CD4-positive, CD25-positive, alpha-beta regulatory T cell (primary cell): ENCODE results near the gene ZNF691. TPM values are rescaled to one million over a fixed set of nuclear protein-coding genes. Genes with fewer than 3 reads are reported as not detected.
"Not testable (repeated sequence)": the region's sequence is repeated elsewhere in the genome, so short reads cannot be mapped to it uniquely, and the experiment has no call there.

ENCODE experiments used
- ATAC-seq, 2 donors: fragments of 150-1000 bp; cut with Tn5 transposase; one replicate each; pipeline ENCODE4 v1.10.0; 2021; ENCODE audit warnings: low read depth in 2 of 2, moderate number of reproducible peaks in 2 of 2, moderate library complexity in 1 of 2
- DNase-seq, 3 donors: peaks; one replicate each; pipeline versions ENCODE4 v3.0.0 to v3.0.0-alpha.2; 2012 to 2022; ENCODE audit warnings: mixed read lengths in 1 of 3
- H3K27ac ChIP-seq: one replicate; pipeline ENCODE4 v1.7.0; 2013; ENCODE audit warnings: mild to moderate bottlenecking, low read length; ENCODE audit not compliant: insufficient read depth, poor library complexity, severe bottlenecking
- H3K27me3 ChIP-seq: one replicate; pipeline ENCODE4 v1.7.0; 2013; ENCODE audit warnings: low read length; ENCODE audit not compliant: control insufficient read depth, insufficient read depth
- H3K36me3 ChIP-seq: one replicate; pipeline ENCODE4 v1.7.0; 2013; ENCODE audit warnings: mild to moderate bottlenecking, low read length, moderate library complexity; ENCODE audit not compliant: control insufficient read depth, insufficient read depth
- H3K4me1 ChIP-seq: 2 replicates; pipeline ENCODE4 v1.7.0; 2013; ENCODE audit warnings: mild to moderate bottlenecking, low read length; ENCODE audit not compliant: insufficient read depth, control insufficient read depth, poor library complexity, severe bottlenecking
- H3K4me3 ChIP-seq: one replicate; pipeline ENCODE4 v1.7.0; 2013; ENCODE audit warnings: low read depth, mild to moderate bottlenecking, low read length, moderate library complexity
- H3K9me3 ChIP-seq, 2 experiments: 1 replicate in 1 of 2; 2 replicates in 1 of 2; pipeline ENCODE4 v1.7.0; 2013; ENCODE audit warnings: low read length in 2 of 2, mild to moderate bottlenecking in 1 of 2, moderate library complexity in 1 of 2; ENCODE audit not compliant: control insufficient read depth in 2 of 2
- H3K27ac Mint-ChIP-seq, 3 donors: one replicate each; pipeline ENCODE4 v1.8.0; 2020 to 2022; ENCODE audit warnings: mild to moderate bottlenecking in 3 of 3, mixed read lengths in 3 of 3, moderate library complexity in 2 of 3
- H3K27me3 Mint-ChIP-seq: one replicate; pipeline ENCODE4 v1.8.0; 2022; ENCODE audit warnings: mild to moderate bottlenecking, mixed read lengths
- H3K36me3 Mint-ChIP-seq: one replicate; pipeline ENCODE4 v1.8.0; 2020; ENCODE audit warnings: mixed read lengths
- H3K4me1 Mint-ChIP-seq, 4 donors: one replicate each; pipeline ENCODE4 v1.8.0; 2020 to 2022; ENCODE audit warnings: mixed read lengths in 4 of 4, mild to moderate bottlenecking in 1 of 4
- H3K4me3 Mint-ChIP-seq, 4 donors: one replicate each; pipeline ENCODE4 v1.8.0; 2020 to 2022; ENCODE audit warnings: mild to moderate bottlenecking in 4 of 4, mixed read lengths in 4 of 4, moderate library complexity in 3 of 4
- H3K9me3 Mint-ChIP-seq, 7 donors: one replicate each; pipeline ENCODE4 v1.8.0; 2020 to 2022; ENCODE audit warnings: mixed read lengths in 7 of 7, mild to moderate bottlenecking in 3 of 7, moderate library complexity in 2 of 7
- polyA plus RNA-seq, 4 donors: library from polyadenylated mRNA; unstranded; fragments of 300-500 nt; fragmentation: Illumina TruSeq; gene quantifications; one replicate each; pipeline ENCODE4 v1.2.3, GENCODE V29; 2021
- total RNA-seq: library from RNA; stranded (reverse); gene quantifications from one replicate; pipeline ENCODE4 v1.2.3, GENCODE V29; 2022

ZNF691 gene
- total and polyA plus RNA-seq, 5 donors from 2014 or later, result 5.3 to 13.7 (median 9.5) TPM

- no peaks in the 10 kb centered on the region for H3K27me3 ChIP-seq
- peaks cover 14% of the 10 kb centered on the region for H3K36me3 ChIP-seq
- no peak overlapping the region for H3K4me3 ChIP-seq
- H3K9me3 Mint-ChIP-seq, result peaks cover 0 to 4% (median 0%) of the 10 kb centered on the region in 7 donors
- ATAC-seq (no peak), DNase-seq (no peak)
- H3K36me3 Mint-ChIP-seq, result peaks cover 26% of the 10 kb centered on the region
- H3K27ac Mint-ChIP-seq, result peak overlapping the region in 1 of 3 donors; percentile 63
- H3K27ac ChIP-seq, result no peak overlapping the region
- H3K4me1 Mint-ChIP-seq, result peaks cover 11 to 28% (median 24%) of the 10 kb centered on the region in 4 donors
- H3K27me3 Mint-ChIP-seq, result no peaks in the 10 kb centered on the region
- H3K4me3 Mint-ChIP-seq, result no peak overlapping the region
- no peaks in the 10 kb centered on the region for H3K9me3 ChIP-seq
- H3K4me1 ChIP-seq, result peaks cover 24% of the 10 kb centered on the region
These were observed 5.7 kb downstream of the ZNF691 start for GRCh38 chr1:42851960-42852607.

GRCh38 chr1:42852608-42852980, 6.2 kb downstream of the ZNF691 start:
- no peak overlapping the region for H3K27ac Mint-ChIP-seq
- no peak overlapping the region for H3K4me3 Mint-ChIP-seq
- Histone ChIP-seq H3K4me3 (no peak overlapping the region), H3K36me3 (peaks cover 14% of the 10 kb centered on the region), H3K27me3 (no peaks in the 10 kb centered on the region), H3K9me3 (no peaks in the 10 kb centered on the region), H3K4me1 (peaks cover 19% of the 10 kb centered on the region), H3K27ac (no peak overlapping the region)
- H3K27me3 Mint-ChIP-seq, result no peaks in the 10 kb centered on the region
- DNase-seq, result no peak
- H3K4me1 Mint-ChIP-seq, result peaks cover 11 to 23% (median 19%) of the 10 kb centered on the region in 4 donors
- H3K36me3 Mint-ChIP-seq, result peaks cover 26% of the 10 kb centered on the region
- peaks cover 0 to 4% (median 0%) of the 10 kb centered on the region in 7 donors for H3K9me3 Mint-ChIP-seq
- ATAC-seq, result no peak

- H3K36me3 Mint-ChIP-seq, result peaks cover 26% of the 10 kb centered on the region
- H3K27ac ChIP-seq, result no peak overlapping the region
These were observed 6.9 kb downstream of the ZNF691 start for GRCh38 chr1:42853116-42853884.

GRCh38 chr1:42856554-42856953, 10.1 kb downstream of the ZNF691 start:
- peaks cover 13% of the 10 kb centered on the region for H3K27me3 ChIP-seq
- not testable (repeated sequence) for H3K4me1 Mint-ChIP-seq, H3K4me3 ChIP-seq, H3K27ac ChIP-seq, H3K4me3 Mint-ChIP-seq, H3K4me1 ChIP-seq, ATAC-seq, H3K9me3 ChIP-seq, H3K27ac Mint-ChIP-seq, DNase-seq, H3K27me3 Mint-ChIP-seq, H3K36me3 ChIP-seq
- peaks cover 0 to 13% (median 8%) of the 10 kb centered on the region in 7 donors for H3K9me3 Mint-ChIP-seq
- peaks cover 10% of the 10 kb centered on the region for H3K36me3 Mint-ChIP-seq

More at GRCh38 chr1:42853116-42853884, 6.9 kb downstream of the ZNF691 start:
- ATAC-seq, result no peak
- Histone ChIP-seq H3K9me3 (no peaks in the 10 kb centered on the region), H3K4me3 (no peak overlapping the region), H3K27me3 (no peaks in the 10 kb centered on the region), H3K4me1 (peaks cover 12% of the 10 kb centered on the region), H3K36me3 (peaks cover 14% of the 10 kb centered on the region)
- H3K9me3 Mint-ChIP-seq, result peaks cover 0 to 4% (median 0%) of the 10 kb centered on the region in 7 donors
- H3K27ac Mint-ChIP-seq, result peak overlapping the region in 2 of 3 donors; percentile 55 to 64
- H3K4me1 Mint-ChIP-seq, result peaks cover 9 to 18% (median 13%) of the 10 kb centered on the region in 4 donors
- H3K4me3 Mint-ChIP-seq, result no peak overlapping the region
- no peaks in the 10 kb centered on the region for H3K27me3 Mint-ChIP-seq
- DNase-seq, result no peak

GRCh38 chr1:42859366-42859765, 13.0 kb downstream of the ZNF691 start:
- not testable (repeated sequence) for H3K4me1 Mint-ChIP-seq, ATAC-seq, H3K36me3 ChIP-seq, H3K4me1 ChIP-seq, H3K36me3 Mint-ChIP-seq, H3K4me3 ChIP-seq, H3K4me3 Mint-ChIP-seq, H3K27ac ChIP-seq, H3K9me3 ChIP-seq, DNase-seq, H3K27ac Mint-ChIP-seq
- peaks cover 15% of the 10 kb centered on the region for H3K27me3 Mint-ChIP-seq
- peaks cover 3 to 15% (median 8%) of the 10 kb centered on the region in 7 donors for H3K9me3 Mint-ChIP-seq
- peaks cover 16% of the 10 kb centered on the region for H3K27me3 ChIP-seq

GRCh38 chr1:42860339-42861013, 14.1 kb downstream of the ZNF691 start:
- H3K36me3 ChIP-seq, result no peaks in the 10 kb centered on the region
- Mint-ChIP-seq H3K4me1 (peaks cover 0 to 4% (median 0%) of the 10 kb centered on the region in 4 donors), H3K27me3 (peaks cover 23% of the 10 kb centered on the region), H3K9me3 (peaks cover 3 to 15% (median 8%) of the 10 kb centered on the region in 7 donors), H3K27ac (no peak overlapping the region), H3K4me3 (no peak overlapping the region), H3K36me3 (peaks cover 3% of the 10 kb centered on the region)
- ATAC-seq, result no peak
- DNase-seq, result no peak
- H3K9me3 ChIP-seq, result peaks cover 0 to 9% of the 10 kb centered on the region in 2 experiments
- H3K4me3 ChIP-seq, result no peak overlapping the region
- peaks cover 16% of the 10 kb centered on the region for H3K27me3 ChIP-seq
- H3K4me1 ChIP-seq, result no peaks in the 10 kb centered on the region
- H3K27ac ChIP-seq, result no peak overlapping the region

- Mint-ChIP-seq H3K27ac (no peak overlapping the region), H3K27me3 (peaks cover 28% of the 10 kb centered on the region), H3K4me3 (no peak overlapping the region), H3K4me1 (peaks cover 0 to 4% (median 0%) of the 10 kb centered on the region in 4 donors), H3K9me3 (peaks cover 3 to 15% (median 10%) of the 10 kb centered on the region in 7 donors), H3K36me3 (peaks cover 3% of the 10 kb centered on the region)
- H3K9me3 ChIP-seq, result peaks cover 0 to 9% of the 10 kb centered on the region in 2 experiments
- no peak for ATAC-seq
- DNase-seq, result no peak
- H3K4me3 ChIP-seq, result no peak overlapping the region
- no peaks in the 10 kb centered on the region for H3K36me3 ChIP-seq
- no peaks in the 10 kb centered on the region for H3K4me1 ChIP-seq
- H3K27me3 ChIP-seq, result peaks cover 16% of the 10 kb centered on the region
- H3K27ac ChIP-seq, result no peak overlapping the region
These were observed 14.6 kb downstream of the ZNF691 start for GRCh38 chr1:42861014-42861399.
